Small intestine (tissue), 7 donors: ENCODE results near the gene BOLA3. TPM values are rescaled to one million over a fixed set of nuclear protein-coding genes. Genes with fewer than 3 reads are reported as not detected.
"Not testable (repeated sequence)": the region's sequence is repeated elsewhere in the genome, so short reads cannot be mapped to it uniquely, and the experiment has no call there.

Experiments used
- DNase-seq, 2 donors: peaks; one replicate each; pipeline versions ENCODE4 v3.0.0 to v3.0.0-alpha.2; 2013
- FAIRE-seq: peaks from 2 replicates; lab custom pipeline; 2012; peaks lifted over from hg19 to GRCh38; lab: Jason Lieb, UNC
- H3K27ac ChIP-seq, 3 donors: one replicate each; pipeline ENCODE4 v1.5.1; 2013; ENCODE audit warnings: low read length in 2 of 3, mild to moderate bottlenecking in 2 of 3, control low read depth in 1 of 3, inconsistent platforms in 1 of 3, low read depth in 1 of 3, moderate library complexity in 1 of 3
- H3K27me3 ChIP-seq, 3 donors: one replicate each; pipeline ENCODE4 v1.6.1; 2013; ENCODE audit warnings: low read length in 3 of 3, inconsistent platforms in 1 of 3; ENCODE audit not compliant: control insufficient read depth in 3 of 3, insufficient read depth in 3 of 3
- H3K36me3 ChIP-seq, 3 donors: one replicate each; pipeline ENCODE4 v1.6.1; 2013; ENCODE audit warnings: low read length in 3 of 3, inconsistent platforms in 1 of 3, low read depth in 1 of 3, mild to moderate bottlenecking in 1 of 3, moderate library complexity in 1 of 3; ENCODE audit not compliant: control insufficient read depth in 3 of 3, insufficient read depth in 2 of 3
- H3K4me1 ChIP-seq, 3 donors: one replicate each; pipeline ENCODE4 v1.6.1; 2013; ENCODE audit warnings: low read length in 2 of 3, inconsistent platforms in 1 of 3, low read depth in 1 of 3, mild to moderate bottlenecking in 1 of 3, moderate library complexity in 1 of 3; ENCODE audit not compliant: control insufficient read depth in 3 of 3, insufficient read depth in 2 of 3
- H3K4me3 ChIP-seq, 3 donors: one replicate each; pipeline ENCODE4 v1.5.1; 2013; ENCODE audit warnings: low read length in 3 of 3, control low read depth in 1 of 3, inconsistent platforms in 1 of 3, low read depth in 1 of 3, mild to moderate bottlenecking in 1 of 3, moderate library complexity in 1 of 3
- H3K9me3 ChIP-seq, 2 donors: one replicate each; pipeline ENCODE4 v1.6.1; 2013; ENCODE audit warnings: low read depth in 1 of 2, low read length in 1 of 2; ENCODE audit not compliant: control insufficient read depth in 2 of 2, insufficient read depth in 1 of 2
- WGBS, 3 donors: extraction: QIAGEN DNeasy Blood & Tissue Kit; methylation state at CpG; one replicate each; pipeline ENCODE4 v1.1.7; 2013; 5-methylcytosine and 5-hydroxymethylcytosine counted together
- polyA plus RNA-seq, 4 donors: library from polyadenylated mRNA; stranded (reverse) in 3 of 4; unstranded in 1 of 4; fragments of 200-250 nt in 3 of 4; fragments of 120-200 nt in 1 of 4; gene quantifications; one replicate each; pipeline versions ENCODE4 v1.2.1 to v1.2.3, GENCODE V29; 2013
- donor health status: healthy with polysubstance abuse.
- donor health status: control.
- donor health status: control.
- donor health status: Bipolar disorder and iron deficiency.
- donor health status: healthy.

The BOLA3 gene
- polyA plus RNA-seq, 4 donors = 26.4 to 75.8 (median 60.0) TPM

DNA sequence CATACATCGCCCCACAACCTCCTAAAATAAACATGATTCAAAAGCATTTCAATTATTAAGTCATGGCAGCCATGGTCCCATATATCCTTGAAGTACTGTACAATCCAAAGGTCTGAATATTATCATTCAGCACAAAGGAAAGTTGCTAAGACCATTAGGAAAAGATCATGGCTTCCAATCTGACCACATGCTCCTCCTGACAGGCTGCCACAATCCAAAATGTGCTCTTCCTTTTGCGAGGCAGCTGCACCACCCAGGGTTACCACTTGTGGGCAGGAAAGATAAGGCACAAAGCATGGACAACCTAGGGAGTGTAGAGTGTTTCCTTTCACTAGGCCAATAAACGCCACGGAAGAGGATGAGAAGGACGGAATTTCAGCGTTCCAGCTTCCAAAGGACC, 5.4 kb downstream of the BOLA3 start:
- DNase-seq = no peak
- 83 to 92% (median 87%) methylated on average over 6 of the region's 6 CpGs for WGBS, 3 donors
- no peaks in the 10 kb centered on the region for H3K27me3 ChIP-seq
- peaks cover 5 to 20% (median 8%) of the 10 kb centered on the region in 3 donors for H3K4me1 ChIP-seq
- no peak overlapping the region for H3K27ac ChIP-seq
- H3K9me3 ChIP-seq = no peaks in the 10 kb centered on the region
- H3K4me3 ChIP-seq = no peak overlapping the region
- FAIRE-seq = no peak
- H3K36me3 ChIP-seq = peaks cover 0 to 32% (median 0%) of the 10 kb centered on the region in 3 donors

GRCh38 chr2:74138600-74139323, 8.9 kb downstream of the BOLA3 start:
- no peak for FAIRE-seq
- WGBS, 3 donors = 91 to 96% (median 94%) methylated on average over 16 to 19 of the region's 19 CpGs

GRCh38 chr2:74137651-74138599, 9.8 kb downstream of the BOLA3 start:
- H3K9me3 ChIP-seq = peaks cover 0 to 6% of the 10 kb centered on the region in 2 donors
- H3K4me3 ChIP-seq = no peak overlapping the region
- FAIRE-seq = no peak
- no peaks in the 10 kb centered on the region for H3K27me3 ChIP-seq
- H3K4me1 ChIP-seq = peaks cover 0 to 10% (median 0%) of the 10 kb centered on the region in 3 donors
- 67 to 81% (median 74%) methylated on average over 11 of the region's 11 CpGs for WGBS, 3 donors
- DNase-seq = peak in 1 of 2 donors; percentile 49
- no peak overlapping the region for H3K27ac ChIP-seq
- H3K36me3 ChIP-seq = peaks cover 0 to 34% (median 4%) of the 10 kb centered on the region in 3 donors

More at GRCh38 chr2:74138600-74139323, 8.9 kb downstream of the BOLA3 start:
- H3K36me3 ChIP-seq = peaks cover 0 to 29% (median 2%) of the 10 kb centered on the region in 3 donors
- no peak overlapping the region for H3K27ac ChIP-seq
- no peaks in the 10 kb centered on the region for H3K9me3 ChIP-seq
- DNase-seq = no peak
- H3K27me3 ChIP-seq = no peaks in the 10 kb centered on the region
- no peak overlapping the region for H3K4me3 ChIP-seq
- peaks cover 0 to 10% (median 0%) of the 10 kb centered on the region in 3 donors for H3K4me1 ChIP-seq

GRCh38 chr2:74131901-74132300, 15.8 kb downstream of the BOLA3 start:
- no peak for DNase-seq
- WGBS, 3 donors = 89% methylated on average over 5 of the region's 5 CpGs
- Histone ChIP-seq H3K9me3 (peaks cover 0 to 6% of the 10 kb centered on the region in 2 donors), H3K27me3 (peaks cover 0 to 13% (median 2%) of the 10 kb centered on the region in 3 donors), H3K27ac (no peak overlapping the region), H3K36me3 (peaks cover 0 to 19% (median 4%) of the 10 kb centered on the region in 3 donors), H3K4me3 (no peak overlapping the region), H3K4me1 (no peaks in the 10 kb centered on the region)
- no peak for FAIRE-seq

GRCh38 chr2:74130211-74130995, 17.3 kb downstream of the BOLA3 start:
- Histone ChIP-seq H3K4me1 (no peaks in the 10 kb centered on the region), H3K4me3 (no peak overlapping the region), H3K36me3 (peaks cover 0 to 18% (median 4%) of the 10 kb centered on the region in 3 donors), H3K27me3 (peaks cover 0 to 13% (median 2%) of the 10 kb centered on the region in 3 donors), H3K9me3 (peaks cover 0 to 6% of the 10 kb centered on the region in 2 donors), H3K27ac (no peak overlapping the region)
- DNase-seq (no peak), FAIRE-seq (no peak)
- 53 to 55% (median 54%) methylated on average over 41 of the region's 41 CpGs for WGBS, 3 donors

DNA sequence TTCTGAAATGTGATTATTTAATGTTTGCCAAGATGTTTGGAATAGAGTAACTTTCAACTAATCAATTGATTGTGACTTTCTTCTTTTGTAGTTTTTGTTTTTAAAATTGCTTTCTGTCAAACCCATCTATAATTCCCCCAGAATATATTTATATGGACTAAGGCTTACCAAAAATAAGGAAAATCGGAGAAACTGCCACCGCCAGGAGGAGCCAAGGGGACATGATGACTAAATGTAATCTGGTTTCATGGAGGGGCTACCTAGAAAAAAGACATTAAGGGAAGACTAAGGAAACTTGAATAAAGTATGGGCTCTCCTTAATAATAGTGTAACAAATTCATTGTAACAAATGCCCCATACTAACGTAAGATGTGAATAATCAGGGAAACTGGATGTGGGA, 19.5 kb downstream of the BOLA3 start:
- DNase-seq (no peak), FAIRE-seq (no peak)
- Histone ChIP-seq H3K27me3 (peaks cover 0 to 13% (median 2%) of the 10 kb centered on the region in 3 donors), H3K4me3 (no peak overlapping the region), H3K4me1 (no peaks in the 10 kb centered on the region), H3K9me3 (peaks cover 0 to 7% of the 10 kb centered on the region in 2 donors), H3K27ac (no peak overlapping the region), H3K36me3 (peaks cover 0 to 5% (median 0%) of the 10 kb centered on the region in 3 donors)
- 82 to 91% (median 87%) methylated on average over 3 of the region's 3 CpGs for WGBS, 3 donors

GRCh38 chr2:74123955-74124354, 23.8 kb downstream of the BOLA3 start:
- FAIRE-seq, H3K4me3 ChIP-seq, H3K36me3 ChIP-seq, H3K27ac ChIP-seq, H3K4me1 ChIP-seq, DNase-seq, H3K27me3 ChIP-seq: not testable (repeated sequence)
- 95 to 99% (median 96%) methylated on average over 13 to 29 of the region's 29 CpGs for WGBS, 3 donors
- peaks cover 0 to 28% of the 10 kb centered on the region in 2 donors for H3K9me3 ChIP-seq
